Ascending aorta (tissue), 2 donors: ENCODE results near the gene C5orf58. TPM values are rescaled to one million over a fixed set of nuclear protein-coding genes. Genes with fewer than 3 reads are reported as not detected.
"Not testable (repeated sequence)": the region's sequence is repeated elsewhere in the genome, so short reads cannot be mapped to it uniquely, and the experiment has no call there.

Experiments
- DNase-seq, 2 donors: peaks; one replicate each; pipeline ENCODE4 v3.0.0-alpha.2; 2019; ENCODE audit warnings: low spot score in 2 of 2
- H3K27ac ChIP-seq, 2 donors: fragments of 200-600 bp; sonication (generic); one replicate each; pipeline ENCODE4 v1.5.1; 2016 to 2017; ENCODE audit warnings: mild to moderate bottlenecking in 1 of 2
- H3K27me3 ChIP-seq: fragments of 200-600 bp; sonication (generic); one replicate; pipeline ENCODE4 v1.5.1; 2017
- H3K36me3 ChIP-seq, 2 donors: fragments of 200-600 bp; sonication (generic); one replicate each; pipeline ENCODE4 v1.5.1; 2016
- H3K4me1 ChIP-seq, 2 donors: fragments of 200-600 bp; sonication (generic); one replicate each; pipeline ENCODE4 v1.5.1; 2016 to 2017; ENCODE audit warnings: mild to moderate bottlenecking in 1 of 2
- H3K4me3 ChIP-seq, 2 donors: fragments of 200-600 bp; sonication (generic); one replicate each; pipeline ENCODE4 v1.5.1; 2016 to 2017; ENCODE audit warnings: mild to moderate bottlenecking in 1 of 2
- H3K9me3 ChIP-seq, 2 donors: fragments of 200-600 bp; sonication (generic); one replicate each; pipeline ENCODE4 v1.5.1; 2016
- intact Hi-C: fragments of 100-400 bp; cut with DNase I; formaldehyde crosslinking; loops from one replicate; pipeline ENCODE4 v1.15.1; 2023
- total RNA-seq: library from RNA; depleted of rRNA; stranded (reverse); fragments of >200 nt; gene quantifications from one replicate; pipeline ENCODE4 v1.1.0, GENCODE V29; 2016
- TF ChIP-seq, protein P1 (sequence below), 3 experiments: fragments of 200-600 bp in 2 of 3; fragments of 450-650 bp in 1 of 3; sonication (generic) in 2 of 3; IDR thresholded peaks; one replicate each; pipeline ENCODE4 v1.5.1; 2016 to 2019; ENCODE audit warnings: antibody characterized with exemption in 3 of 3, mild to moderate bottlenecking in 1 of 3, moderate library complexity in 1 of 3

C5orf58 gene
- total RNA-seq, 1 donor from 2014 or later: not detected

DNA sequence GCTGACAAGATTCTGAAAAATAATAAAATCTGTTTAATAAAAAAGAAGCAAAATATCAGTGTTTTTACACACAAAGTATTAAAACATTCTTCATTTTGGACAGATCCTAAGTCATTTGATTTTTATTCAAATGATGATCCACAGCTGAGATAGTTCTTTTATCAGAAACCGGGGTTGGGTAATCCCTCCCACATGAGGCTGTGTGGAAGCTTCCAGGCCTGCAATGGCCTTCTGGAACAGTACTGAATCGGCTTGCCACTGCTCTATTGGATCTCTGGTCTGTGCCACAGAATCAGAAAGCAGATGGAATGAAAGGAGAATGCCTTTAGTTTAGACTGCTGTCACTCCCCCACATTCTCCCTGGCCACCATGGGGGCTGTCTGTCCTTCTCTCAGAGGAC is 6.1 kb upstream of the C5orf58 start:
- intact Hi-C loops: loop anchor here (2.0 to 10.0 kb wide), 3 partner anchors 122 to 398 kb away; no protein-coding TSS in a partner anchor
- H3K4me3 ChIP-seq: no peak overlapping the region
- DNase-seq: no peak
- H3K36me3 ChIP-seq: no peaks in the 10 kb centered on the region
- no peaks in the 10 kb centered on the region for H3K9me3 ChIP-seq
- TF ChIP-seq, protein P1, sequence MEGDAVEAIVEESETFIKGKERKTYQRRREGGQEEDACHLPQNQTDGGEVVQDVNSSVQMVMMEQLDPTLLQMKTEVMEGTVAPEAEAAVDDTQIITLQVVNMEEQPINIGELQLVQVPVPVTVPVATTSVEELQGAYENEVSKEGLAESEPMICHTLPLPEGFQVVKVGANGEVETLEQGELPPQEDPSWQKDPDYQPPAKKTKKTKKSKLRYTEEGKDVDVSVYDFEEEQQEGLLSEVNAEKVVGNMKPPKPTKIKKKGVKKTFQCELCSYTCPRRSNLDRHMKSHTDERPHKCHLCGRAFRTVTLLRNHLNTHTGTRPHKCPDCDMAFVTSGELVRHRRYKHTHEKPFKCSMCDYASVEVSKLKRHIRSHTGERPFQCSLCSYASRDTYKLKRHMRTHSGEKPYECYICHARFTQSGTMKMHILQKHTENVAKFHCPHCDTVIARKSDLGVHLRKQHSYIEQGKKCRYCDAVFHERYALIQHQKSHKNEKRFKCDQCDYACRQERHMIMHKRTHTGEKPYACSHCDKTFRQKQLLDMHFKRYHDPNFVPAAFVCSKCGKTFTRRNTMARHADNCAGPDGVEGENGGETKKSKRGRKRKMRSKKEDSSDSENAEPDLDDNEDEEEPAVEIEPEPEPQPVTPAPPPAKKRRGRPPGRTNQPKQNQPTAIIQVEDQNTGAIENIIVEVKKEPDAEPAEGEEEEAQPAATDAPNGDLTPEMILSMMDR (IDR thresholded peaks at IDR 0.05): no peak
- no peak overlapping the region for H3K27ac ChIP-seq
- no peaks in the 10 kb centered on the region for H3K27me3 ChIP-seq
- H3K4me1 ChIP-seq: no peaks in the 10 kb centered on the region

DNA sequence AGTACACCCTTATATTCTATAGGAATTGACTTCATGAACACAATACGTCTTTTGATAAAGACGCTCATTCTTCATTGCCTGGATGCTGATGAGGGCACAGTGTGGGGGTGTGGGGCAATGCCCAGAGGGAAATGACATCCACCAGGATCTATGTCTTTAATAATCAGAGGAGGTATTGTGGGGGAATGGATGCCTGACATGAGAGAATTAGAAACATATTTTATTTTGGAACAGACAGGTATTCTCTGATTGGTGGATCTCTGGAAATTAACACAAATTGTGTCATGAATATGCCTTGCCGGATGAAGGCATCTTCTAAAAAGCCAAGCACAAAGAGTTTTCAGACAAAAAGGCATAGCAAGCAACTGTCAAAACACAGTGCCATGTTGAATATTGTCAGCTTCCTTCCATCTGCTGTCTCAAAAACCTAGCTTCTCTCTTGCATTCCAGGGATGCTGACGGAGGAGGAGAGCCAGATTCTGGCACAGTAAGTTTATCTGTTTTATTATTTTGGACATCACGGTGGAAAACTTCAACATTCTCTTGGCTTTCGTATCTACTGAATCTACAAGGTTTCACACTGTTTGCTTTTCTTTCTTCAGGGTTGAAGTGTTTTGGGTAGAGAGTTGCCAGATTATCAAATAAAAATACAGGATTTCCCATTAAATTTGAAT is 3.9 kb upstream of the C5orf58 start:
- no peak overlapping the region for H3K27ac ChIP-seq
- intact Hi-C loops: loop anchor here (10.0 kb wide), 1 partner anchor 396 kb away; no protein-coding TSS in a partner anchor

DNA sequence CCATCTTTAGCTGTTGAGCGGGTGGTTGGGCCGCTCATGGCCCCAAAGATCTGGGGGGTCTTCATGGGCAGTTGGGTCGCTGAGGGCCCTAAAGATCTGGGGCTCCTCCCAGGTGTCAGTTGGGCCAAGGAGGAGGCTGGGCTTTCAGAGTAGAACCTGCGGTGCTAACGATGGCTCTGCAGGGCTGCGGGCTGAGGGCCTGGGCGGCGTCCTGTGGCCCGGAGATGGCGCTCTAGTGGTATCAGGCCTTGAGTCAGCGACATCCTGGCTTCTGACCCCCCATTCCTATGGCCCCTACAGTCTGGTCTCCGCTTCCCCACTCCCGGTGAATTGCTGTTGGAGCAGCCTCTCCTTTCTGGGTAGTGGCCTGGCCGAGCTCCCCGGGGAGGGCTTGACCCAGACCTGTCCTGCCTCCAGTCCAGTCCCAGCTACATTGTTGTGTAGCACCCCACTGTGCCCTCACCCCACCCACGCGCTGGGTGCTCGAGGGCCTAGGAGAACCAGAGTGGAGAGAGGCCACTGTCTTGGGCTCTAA is 640 bp downstream of the C5orf58 start:
- DNase-seq: no peak
- Histone ChIP-seq H3K4me3 (no peak overlapping the region), H3K9me3 (no peaks in the 10 kb centered on the region), H3K27ac (no peak overlapping the region), H3K4me1 (no peaks in the 10 kb centered on the region), H3K27me3 (no peaks in the 10 kb centered on the region), H3K36me3 (no peaks in the 10 kb centered on the region)
- TF ChIP-seq, protein P1 (IDR thresholded peaks at IDR 0.05): no peak
- intact Hi-C loops: no loop called here

More for the DNA sequence above, 3.9 kb upstream of the C5orf58 start:
- DNase-seq: no peak
- TF ChIP-seq, protein P1 (IDR thresholded peaks at IDR 0.05): no peak
- Histone ChIP-seq H3K4me3 (no peak overlapping the region), H3K4me1 (no peaks in the 10 kb centered on the region), H3K27me3 (no peaks in the 10 kb centered on the region), H3K9me3 (no peaks in the 10 kb centered on the region), H3K36me3 (no peaks in the 10 kb centered on the region)

DNA sequence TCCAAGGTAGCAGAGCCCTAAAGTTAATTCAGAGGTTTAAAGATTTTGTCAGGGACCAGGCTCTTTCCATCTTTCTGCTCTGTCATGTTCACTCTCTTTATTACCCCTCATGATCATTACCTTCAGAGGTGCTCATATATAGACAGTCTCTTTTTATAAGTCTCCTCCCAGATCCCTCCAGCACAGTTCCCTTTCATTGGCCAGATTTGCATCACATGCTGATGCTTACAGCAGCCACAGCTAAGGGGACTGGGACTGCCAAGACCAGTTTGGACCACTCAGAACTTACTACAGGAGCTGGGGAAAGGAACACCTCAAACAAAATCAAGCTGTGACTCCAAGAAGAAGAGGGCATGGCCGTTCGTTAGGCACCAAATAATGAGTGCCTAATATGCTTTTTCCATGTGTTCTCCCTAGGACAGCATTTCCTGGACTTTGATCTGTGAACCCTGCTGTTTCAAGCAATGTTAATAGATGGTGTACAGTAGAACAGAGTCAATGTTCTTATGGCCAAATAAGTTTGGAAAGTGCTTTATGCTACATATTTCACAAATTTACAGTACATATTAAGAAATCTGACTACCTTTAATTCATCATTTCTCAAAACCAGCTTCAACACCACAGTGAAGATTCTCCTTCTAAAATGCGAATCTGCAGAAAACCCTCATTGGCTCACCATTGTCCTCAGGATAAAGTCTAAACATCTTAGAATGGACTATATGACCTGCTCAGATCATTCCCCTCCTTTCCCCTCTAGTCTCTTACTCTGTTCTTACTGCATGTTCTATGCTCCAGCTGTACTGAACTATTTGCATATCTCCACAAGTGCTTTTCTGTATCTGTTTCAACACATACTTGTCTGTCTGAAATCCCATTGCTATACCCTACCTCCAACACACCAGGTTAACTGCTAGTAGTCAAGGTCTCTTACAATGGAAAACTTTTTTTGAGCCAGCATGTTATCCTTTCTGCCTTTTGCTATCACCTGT is 3.4 kb downstream of the C5orf58 start:
- Histone ChIP-seq H3K27me3 (no peaks in the 10 kb centered on the region), H3K9me3 (no peaks in the 10 kb centered on the region), H3K27ac (no peak overlapping the region), H3K4me3 (no peak overlapping the region), H3K36me3 (no peaks in the 10 kb centered on the region), H3K4me1 (no peaks in the 10 kb centered on the region)
- intact Hi-C loops: no loop called here
- TF ChIP-seq, protein P1 (IDR thresholded peaks at IDR 0.05): no peak
- DNase-seq: no peak

DNA sequence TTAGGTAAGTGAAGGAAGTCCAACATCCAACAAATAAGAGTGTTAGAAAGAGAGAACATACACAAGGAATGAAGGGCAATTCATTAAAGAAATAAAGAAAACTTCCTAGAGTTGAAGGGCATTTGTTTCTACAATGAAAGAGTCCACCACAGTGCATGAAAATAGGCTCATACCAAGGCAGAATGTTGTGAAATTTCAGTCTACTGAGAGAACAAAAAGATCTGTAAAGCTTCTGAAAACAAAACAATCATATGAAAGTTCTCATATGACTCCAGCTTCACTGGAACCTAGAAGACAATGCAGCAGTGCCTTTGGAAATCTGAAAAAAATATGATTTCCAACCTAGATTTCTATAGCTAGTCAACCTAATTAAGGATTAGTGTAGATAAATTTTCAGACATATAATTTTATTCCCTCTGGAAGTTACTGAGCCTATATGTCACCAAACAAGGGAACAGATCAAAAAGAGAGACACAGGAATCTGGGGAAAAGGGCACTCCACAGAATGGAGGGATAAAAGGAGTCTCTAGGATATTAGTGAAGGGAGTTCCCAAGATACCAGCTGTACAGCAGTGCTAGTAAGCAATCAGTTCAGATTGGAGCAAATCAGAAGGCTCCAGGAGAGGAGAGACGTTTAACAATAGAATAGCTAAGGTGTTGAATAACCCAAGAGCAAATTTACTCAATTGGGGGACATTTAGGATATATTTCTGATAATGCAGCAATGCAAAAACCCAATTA is 5.8 kb downstream of the C5orf58 start:
- DNase-seq: no peak
- Histone ChIP-seq H3K27ac (no peak overlapping the region), H3K4me1 (no peaks in the 10 kb centered on the region), H3K9me3 (no peaks in the 10 kb centered on the region), H3K27me3 (no peaks in the 10 kb centered on the region), H3K36me3 (no peaks in the 10 kb centered on the region), H3K4me3 (no peak overlapping the region)
- TF ChIP-seq, protein P1 (IDR thresholded peaks at IDR 0.05): no peak
- intact Hi-C loops: no loop called here

DNA sequence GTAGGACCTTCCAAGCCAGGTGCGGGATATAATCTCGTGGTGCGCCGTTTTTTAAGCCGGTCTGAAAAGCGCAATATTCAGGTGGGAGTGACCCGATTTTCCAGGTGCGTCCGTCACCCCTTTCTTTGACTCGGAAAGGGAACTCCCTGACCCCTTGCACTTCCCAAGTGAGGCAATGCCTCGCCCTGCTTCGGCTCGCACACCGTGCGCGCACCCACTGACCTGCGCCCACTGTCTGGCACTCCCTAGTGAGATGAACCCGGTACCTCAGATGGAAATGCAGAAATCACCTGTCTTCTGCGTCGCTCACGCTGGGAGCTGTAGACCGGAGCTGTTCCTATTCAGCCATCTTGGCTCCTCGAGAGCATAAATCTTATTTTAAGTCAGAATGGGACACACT is 12.7 kb downstream of the C5orf58 start:
- DNase-seq, H3K9me3 ChIP-seq, H3K27ac ChIP-seq, H3K4me3 ChIP-seq, intact Hi-C loops, H3K27me3 ChIP-seq, H3K36me3 ChIP-seq, H3K4me1 ChIP-seq: not testable (repeated sequence)
